GM19468 (cell line): ENCODE data around the gene GMPPB.

Source experiments
- ATAC-seq: cut with Tn5 transposase; IDR thresholded peaks from one replicate; pipeline ENCODE4 v1.9.1; 2021; ENCODE audit warnings: mild to moderate bottlenecking, moderate library complexity, moderate number of reproducible peaks; ENCODE audit not compliant: unreplicated experiment; ENCODE audit errors: extremely low read depth

GMPPB gene

GRCh38 chr3:49732597-49732996, 8.8 kb upstream of the GMPPB start:
- ATAC-seq: no peak

- ATAC-seq: no peak
These were observed 6.3 kb upstream of the GMPPB start for GRCh38 chr3:49729966-49730609.

DNA sequence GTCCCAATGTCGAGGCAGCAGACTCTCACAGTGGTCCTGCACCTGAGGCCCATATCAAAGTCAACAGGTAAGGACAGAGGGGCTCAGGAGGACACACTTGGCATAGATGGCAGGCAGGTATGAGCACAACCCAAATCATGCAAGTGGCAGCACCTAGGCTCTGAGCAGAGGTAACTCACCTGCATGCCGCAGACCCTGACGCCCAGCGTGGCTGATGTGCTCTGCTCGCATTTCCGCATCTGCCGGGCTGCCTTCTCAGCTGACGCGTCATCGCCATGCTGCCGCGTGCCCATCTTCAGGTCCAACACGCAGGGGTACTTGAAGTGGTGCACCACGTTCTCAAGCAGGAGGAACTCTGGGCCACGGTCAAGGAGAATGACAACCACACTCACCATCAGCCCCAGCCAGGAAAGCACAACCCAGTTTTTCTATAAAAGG, 4.2 kb upstream of the GMPPB start:
- ATAC-seq: no peak

DNA sequence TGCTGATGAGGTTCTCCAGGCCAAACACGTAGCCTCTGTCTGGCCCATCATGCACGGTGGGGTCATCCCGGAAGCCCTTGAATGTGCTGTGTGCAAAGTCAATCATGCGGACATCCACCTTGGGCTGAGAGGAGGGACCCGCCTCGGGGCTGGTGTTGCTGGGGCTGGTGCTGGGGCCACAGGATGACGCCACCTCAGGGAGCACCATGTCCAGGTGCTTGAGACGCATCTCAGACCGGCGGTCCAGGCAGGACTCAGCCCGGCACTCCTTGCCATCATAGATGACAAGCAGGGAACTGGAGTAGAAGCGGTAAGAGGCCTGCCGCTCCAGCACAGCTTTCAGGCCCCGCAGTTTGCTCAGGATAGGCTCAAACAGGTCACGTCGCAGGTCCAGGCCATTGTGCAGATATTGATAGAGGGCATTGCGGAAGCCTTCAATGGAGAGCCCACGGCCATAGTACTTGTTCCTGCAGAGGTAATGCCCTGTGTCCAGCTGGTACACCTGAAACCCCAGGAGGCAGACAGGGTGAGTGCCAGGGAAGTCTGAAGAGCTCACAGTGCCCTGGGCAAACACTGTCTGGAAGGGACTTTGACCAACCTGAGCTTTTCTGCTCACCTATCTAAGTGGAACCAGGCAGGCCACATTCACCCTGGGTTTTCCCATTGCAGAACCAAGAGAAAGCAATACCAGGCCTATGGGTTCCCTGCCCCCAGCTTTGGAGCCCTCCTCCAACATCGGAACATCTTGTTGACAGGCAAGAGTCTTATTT, 3.6 kb upstream of the GMPPB start:
- ATAC-seq: no peak

GRCh38 chr3:49725906-49726681, 2.3 kb upstream of the GMPPB start:
- ATAC-seq: no peak

DNA sequence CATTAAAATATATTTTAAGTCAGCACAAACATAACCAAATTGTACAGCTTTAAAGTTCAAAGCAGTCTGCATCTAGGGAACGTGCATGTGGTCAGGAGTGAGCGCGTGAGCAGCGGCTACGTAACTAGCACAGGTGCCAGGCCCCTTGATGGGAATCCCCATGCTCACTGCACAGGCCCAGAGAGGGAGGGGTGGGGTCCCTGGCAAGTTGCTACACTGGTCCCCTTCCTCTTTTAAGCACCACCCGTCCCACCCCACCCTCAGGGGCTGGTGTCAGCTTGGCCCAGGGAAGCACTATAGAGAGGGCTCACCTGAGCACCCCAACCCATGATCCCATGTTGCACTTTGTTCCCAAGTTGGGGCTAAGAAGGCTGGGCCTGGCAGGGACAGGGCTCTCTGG, 835 bp upstream of the GMPPB start:
- ATAC-seq: no peak

- no peak for ATAC-seq
These were observed 489 bp downstream of the GMPPB start for GRCh38 chr3:49723296-49723627.

- no peak for ATAC-seq
These were observed 855 bp downstream of the GMPPB start for GRCh38 chr3:49722896-49723295.

DNA sequence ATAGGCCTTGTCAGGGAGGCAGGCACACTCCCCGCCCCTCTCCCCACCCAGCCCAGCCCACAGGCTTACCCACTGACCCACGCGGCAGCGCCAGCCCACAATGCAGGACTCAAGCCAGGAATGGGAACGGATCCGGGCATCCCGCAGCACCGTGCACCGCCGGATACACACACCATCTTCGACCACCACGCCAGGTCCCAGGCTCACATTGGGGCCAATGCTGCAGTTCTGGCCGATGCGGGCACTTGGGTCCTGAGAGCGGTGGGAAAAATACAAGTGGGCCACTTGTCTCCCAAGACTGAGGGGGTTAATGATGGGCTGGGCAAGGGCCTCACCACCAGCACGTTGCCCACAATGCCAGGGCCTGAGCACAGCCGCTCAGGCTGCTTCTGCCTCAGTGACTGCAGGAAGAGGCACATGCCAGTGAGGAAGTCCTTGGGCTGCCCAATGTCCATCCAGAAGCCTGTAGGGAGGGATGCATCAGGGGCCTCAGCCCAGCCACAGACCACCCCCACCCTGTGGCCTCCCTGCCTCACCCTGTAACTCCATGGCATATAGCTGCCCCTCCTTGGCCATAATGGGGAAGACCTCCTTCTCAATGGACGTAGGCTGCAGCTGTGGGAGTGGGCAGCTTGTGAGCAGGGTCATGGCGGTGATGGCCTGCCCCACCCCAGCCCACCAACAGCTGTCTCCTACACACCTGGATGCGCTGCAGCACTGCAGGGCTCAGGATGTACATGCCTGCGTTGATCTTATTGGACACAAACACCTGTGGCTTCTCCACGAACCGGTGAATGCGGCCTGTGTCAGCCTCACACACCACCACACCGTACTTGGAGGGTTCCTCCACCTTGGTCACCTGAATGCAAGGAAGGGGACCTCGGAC, 1.6 kb downstream of the GMPPB start:
- ATAC-seq: no peak

DNA sequence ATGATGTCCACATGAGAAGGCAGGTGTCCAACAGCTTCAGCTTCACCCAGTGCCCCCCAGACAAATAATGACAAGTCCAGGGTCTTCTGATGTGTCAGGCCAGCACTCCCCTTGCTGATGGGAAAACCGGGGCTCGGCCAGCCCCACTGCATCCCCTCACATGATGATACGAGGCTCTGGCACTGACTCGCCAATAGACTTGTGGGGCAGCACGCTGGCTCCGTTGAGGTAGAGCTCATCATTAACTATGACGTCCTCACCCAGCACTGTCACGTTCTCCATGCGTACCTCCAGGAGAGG, 2.2 kb downstream of the GMPPB start:
- no peak for ATAC-seq

DNA sequence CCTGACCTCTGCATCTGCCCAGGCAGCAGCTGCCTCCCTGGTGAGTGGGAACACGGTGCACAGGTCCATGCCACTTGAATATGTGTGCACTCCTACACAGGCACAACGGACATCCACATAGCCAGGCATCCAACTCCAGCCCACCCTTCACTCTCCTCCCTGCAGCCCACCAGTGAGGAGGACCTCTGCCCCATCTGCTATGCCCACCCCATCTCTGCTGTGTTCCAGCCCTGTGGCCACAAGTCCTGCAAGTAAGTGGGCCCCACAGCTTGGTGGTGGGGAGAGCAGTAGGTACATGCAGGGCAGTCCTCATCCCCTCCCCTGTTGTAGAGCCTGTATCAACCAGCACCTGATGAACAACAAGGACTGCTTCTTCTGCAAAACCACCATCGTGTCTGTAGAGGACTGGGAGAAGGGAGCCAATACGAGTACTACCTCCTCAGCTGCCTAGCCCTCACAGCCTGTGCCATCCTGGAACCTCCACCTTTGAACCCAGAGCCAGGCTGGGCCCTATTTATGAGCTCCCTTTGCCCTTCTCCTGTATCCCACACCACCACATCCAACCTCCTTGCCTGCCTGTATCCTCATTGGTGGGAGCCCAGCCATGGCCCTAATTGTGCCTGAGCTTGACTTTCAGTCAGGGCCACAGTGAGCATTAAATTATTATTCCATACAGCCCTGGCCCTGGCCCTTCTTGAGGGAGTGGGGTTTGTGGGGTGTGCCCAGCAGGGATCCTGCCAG, 2.7 kb downstream of the GMPPB start:
- ATAC-seq: no peak

DNA sequence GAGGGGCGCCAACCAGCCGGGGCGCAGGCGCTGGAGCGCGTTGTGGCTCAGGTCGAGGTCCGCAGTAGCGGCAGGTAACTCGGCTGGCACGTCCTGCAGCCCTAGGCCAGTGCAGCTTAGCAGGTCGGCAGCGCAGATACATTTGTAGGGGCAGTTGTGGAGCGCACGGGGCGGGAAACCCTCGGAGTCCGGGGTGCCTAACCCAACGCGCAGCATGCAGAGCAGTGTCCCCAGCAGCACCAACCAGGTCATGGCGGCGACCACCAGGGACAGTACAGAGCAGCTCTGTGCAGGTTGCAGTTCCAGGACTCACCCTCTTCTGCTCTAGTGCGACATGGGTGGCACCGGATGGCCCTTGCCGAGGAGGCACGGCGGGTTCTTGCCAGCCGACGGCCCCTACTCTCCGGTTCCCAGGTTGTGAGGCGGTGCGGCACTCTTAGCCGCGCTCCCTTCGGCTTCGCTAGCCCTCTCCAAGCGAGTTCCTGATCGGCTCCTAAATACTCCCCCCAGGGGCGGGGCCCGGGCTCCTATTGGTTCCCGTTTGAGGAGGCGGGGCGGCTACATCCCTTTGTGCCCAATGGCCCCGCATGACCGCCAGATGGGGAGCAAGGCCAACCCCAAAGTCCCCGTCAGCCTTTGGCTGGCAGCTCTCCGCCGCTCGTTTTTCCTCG, 4.4 kb downstream of the GMPPB start, which contains the start of gene AMIGO3:
AMIGO3 (minus strand) TSS at position 471 of the 671 bp plus-strand sequence; CDS start at position 252, 219 bp downstream.
- peak; percentile 39 for ATAC-seq

DNA sequence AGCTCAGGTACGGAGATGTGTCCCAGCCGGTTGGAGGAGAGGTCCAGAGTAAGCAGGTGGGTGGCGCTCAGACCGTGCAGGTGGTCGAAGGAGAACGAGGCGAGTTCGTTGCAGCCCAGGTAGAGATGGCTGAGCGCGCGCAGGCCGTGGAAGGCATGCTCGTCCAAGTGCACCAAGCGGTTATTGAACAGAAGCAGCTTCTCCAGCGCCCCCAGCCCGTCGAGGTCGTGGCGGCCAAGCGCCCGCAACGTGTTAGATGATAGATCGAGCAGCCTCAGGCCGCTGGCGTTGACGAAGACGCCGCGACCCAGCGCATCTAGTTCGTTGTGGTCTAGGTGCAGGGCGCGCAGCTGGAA, 4.9 kb downstream of the GMPPB start:
- ATAC-seq: no peak

DNA sequence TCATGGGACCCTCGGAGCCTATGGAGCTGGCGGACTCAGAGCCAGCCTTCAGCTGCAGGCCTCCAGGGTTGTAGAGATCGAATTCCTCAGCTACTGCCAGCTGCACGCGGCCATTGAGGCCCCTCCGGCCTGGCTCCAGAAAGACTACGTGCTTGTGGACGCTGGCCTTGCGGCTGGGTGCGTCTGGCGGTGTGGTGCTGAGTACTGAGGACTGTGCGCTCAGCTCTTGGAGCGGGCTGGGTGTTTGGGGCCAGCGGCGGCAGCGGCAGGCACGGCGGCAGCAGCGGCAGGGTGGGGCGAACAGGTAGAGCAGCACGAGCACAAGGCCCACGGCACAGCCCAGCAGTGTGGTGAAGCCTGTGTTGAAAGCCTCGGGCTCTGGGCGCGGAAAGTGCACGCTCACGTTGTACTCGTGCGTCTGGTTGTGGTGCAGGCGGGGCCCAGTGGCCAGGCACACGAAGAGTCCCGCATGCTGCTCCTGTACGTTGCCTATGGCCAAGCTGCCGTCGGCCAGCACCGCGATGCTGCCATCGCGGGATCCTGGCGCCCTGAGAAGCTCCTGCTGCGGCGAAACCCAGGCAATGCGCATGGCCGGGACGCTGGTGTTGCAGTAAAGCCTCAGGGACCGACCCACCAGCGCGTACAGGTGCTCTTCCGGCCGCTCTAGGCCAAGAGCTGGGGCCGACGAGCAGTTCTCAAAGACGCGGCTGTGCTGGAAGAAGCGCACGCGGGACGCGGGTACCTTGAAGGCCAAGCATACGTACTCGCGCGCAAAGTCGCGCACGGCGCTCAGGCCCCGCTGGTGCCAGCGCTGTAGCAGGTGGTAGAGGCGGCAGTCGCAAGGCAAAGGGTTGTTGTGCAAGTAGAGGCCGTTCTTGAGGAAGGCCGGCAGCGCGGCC, 5.5 kb downstream of the GMPPB start:
- ATAC-seq: no peak

DNA sequence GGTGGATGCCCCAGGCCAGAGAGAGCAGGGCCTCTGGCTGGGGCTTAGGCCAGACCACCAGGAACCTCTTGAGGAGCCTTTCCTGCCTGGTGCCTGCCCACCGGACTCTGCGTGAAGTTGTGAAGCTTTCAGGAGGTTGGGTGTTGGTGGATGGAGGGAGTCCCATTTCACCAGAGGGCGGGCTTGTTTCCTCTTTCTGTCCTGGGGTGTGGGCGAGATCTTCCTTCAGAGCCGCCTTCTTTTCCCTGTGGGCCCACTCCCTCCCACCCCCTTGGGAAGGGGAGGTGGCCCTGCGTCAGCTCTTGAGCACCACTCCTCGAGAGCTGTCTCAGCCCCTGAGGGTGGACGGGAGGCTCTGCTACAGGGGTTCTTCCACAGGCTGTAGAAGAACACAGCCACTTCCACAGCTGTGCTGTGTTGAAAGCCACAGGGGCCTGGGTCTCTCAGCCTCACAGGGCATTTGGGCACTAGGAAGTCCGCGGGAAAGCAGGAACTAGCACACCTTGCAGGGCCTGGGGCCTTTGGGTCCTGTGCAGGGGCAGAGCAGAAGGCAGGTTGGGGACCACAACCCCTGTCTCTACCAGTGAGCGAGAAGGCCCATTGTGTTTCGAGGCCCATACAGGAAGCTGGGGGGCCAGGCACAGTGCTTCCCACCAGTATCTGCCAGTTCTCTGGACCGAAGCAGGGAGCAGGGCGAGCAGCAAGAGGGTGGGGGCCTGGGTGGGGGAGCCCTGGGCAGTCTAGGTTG, 6.4 kb downstream of the GMPPB start:
- no peak for ATAC-seq

- no peak for ATAC-seq
These were observed 7.0 kb downstream of the GMPPB start for GRCh38 chr3:49716691-49717210.

DNA sequence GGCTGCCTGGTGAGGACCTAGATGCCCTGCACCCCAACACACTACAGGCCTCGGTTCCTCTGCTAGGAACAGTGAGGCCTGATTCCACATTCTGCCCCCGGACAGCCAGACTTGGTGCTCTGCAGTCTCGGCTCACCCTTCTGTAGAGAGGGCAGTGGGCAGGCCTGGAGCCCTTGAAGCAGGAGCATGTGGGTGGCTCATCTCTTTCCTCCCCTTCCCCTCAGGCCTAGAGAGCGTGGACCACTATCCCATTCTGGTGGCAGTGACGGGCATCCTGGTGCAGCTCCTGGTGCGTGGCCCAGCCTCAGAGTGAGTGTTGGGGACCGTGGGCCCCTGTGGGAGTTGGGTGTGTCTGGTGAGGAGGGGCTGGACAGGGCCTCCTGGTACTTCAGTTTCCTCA, 7.6 kb downstream of the GMPPB start:
- ATAC-seq: no peak
